IPS-15b (cell line): ENCODE measurements around the gene COMMD6.

Experiments used
- H3K27me3 ChIP-seq: one replicate; pipeline ENCODE4 v1.6.1; 2013; ENCODE audit warnings: low read length; ENCODE audit not compliant: control insufficient read depth, insufficient read depth
- H3K36me3 ChIP-seq: one replicate; pipeline ENCODE4 v1.6.1; 2013; ENCODE audit warnings: low read length; ENCODE audit not compliant: control insufficient read depth, insufficient read depth
- H3K4me1 ChIP-seq: one replicate; pipeline ENCODE4 v1.6.1; 2013; ENCODE audit warnings: mild to moderate bottlenecking, low read length; ENCODE audit not compliant: control insufficient read depth, insufficient read depth
- H3K4me3 ChIP-seq: one replicate; pipeline ENCODE4 v1.5.1; 2013; ENCODE audit warnings: low read depth, low read length
- H3K9ac ChIP-seq: one replicate; pipeline ENCODE4 v1.6.1; 2013; ENCODE audit warnings: low read depth, mild to moderate bottlenecking, low read length
- H3K9me3 ChIP-seq: one replicate; pipeline ENCODE4 v1.6.1; 2013; ENCODE audit warnings: mild to moderate bottlenecking, low read length; ENCODE audit not compliant: control insufficient read depth, insufficient read depth

The COMMD6 gene

DNA sequence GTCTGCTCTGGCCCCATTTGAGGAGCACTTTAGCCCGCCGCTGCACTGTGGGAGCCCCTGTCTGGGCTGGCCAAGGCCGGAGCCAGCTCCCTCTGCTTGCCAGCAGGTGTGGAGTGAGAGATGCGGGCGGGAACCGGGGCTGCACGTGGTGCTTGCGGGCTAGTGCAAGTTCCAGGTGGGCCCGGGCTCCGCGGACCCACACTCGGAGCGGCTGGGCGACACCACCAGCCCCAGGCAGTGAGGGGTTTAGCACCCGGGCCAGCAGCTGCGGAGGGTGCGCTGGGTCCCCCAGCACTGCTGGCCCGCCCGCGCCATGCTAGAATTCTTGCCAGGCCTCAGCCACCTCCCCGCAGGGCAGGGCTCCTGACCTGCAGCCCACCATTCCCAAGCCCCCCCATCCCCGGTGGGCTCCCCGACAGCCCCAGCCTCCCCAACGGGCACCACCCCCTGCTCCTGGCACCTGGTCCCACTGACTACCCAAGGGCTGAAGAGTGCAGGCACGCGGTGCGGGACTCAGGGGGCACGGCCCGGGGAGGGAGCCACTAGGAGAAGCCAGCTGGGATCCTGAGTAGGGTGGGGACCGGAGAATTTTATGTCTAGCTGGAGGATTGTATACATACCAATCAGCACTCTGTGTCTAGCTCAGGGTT, 19.1 kb downstream of the COMMD6 start:
- H3K4me1 ChIP-seq, result no peaks in the 10 kb centered on the region
- H3K9me3 ChIP-seq, result no peaks in the 10 kb centered on the region
- H3K36me3 ChIP-seq, result no peaks in the 10 kb centered on the region
- H3K4me3 ChIP-seq, result no peak overlapping the region
- no peaks in the 10 kb centered on the region for H3K27me3 ChIP-seq
- no peak overlapping the region for H3K9ac ChIP-seq

DNA sequence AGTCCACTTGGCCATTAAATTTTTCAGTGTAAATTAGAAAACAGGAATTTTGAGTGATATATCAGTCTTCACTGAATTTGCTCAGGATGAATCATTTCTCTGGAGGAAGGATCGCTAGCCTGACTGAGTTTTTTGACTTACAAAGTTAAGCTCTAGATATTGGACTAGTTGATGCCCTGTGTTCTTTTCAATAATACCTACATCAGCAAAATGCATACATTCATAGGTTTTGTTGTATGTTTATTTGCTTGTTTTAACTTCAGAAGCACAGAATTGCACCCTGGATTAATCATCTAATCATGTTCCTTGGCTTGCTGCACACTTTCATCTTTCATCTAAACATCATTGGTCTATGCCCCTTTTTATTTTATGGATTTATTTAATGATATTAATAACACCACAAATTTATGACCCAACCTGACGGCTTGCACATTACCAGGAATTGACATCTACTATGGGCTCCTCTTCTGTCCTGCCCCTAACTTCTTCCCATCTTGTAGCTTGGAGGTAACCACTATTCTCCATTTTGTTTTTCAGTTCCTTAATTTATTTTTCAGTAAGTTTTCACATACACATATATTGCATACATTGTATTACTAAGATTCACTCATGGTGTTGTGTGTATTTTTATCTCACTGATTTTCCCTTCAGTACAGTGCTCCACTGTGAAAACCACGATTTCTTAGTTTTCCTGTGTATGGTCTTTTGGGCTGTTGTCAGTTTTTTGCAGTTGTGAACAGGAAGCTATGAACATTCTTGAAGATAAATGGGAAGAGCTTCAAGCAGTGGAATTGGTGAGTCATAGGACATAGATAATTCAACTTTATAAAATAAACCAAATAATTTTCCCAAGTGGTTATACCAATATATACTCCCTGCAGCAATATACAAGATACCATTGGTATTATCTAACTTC, 23.3 kb downstream of the COMMD6 start:
- Histone ChIP-seq H3K9me3 (no peaks in the 10 kb centered on the region), H3K4me3 (no peak overlapping the region), H3K27me3 (no peaks in the 10 kb centered on the region), H3K4me1 (no peaks in the 10 kb centered on the region), H3K36me3 (no peaks in the 10 kb centered on the region), H3K9ac (no peak overlapping the region)

DNA sequence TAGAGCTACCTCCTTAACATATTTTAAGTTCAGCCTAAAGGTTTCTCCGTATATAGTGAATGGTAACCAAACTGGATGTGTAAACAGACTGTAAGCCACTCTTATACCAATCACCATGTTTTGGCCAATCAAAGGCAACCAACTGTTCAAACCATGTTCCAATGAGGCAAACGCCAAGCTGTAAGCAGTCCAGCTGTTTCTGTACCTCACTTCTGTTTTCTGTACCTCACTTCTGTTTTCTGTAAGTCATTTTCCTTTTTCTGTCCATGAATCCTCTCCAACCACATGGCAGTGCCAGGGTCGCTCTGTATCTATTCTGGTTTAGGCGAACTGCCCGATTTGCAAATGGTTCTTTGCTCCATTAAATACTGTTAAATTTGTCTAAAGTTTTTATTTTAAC, 24.4 kb downstream of the COMMD6 start:
- Histone ChIP-seq H3K4me3 (no peak overlapping the region), H3K9me3 (no peaks in the 10 kb centered on the region)

DNA sequence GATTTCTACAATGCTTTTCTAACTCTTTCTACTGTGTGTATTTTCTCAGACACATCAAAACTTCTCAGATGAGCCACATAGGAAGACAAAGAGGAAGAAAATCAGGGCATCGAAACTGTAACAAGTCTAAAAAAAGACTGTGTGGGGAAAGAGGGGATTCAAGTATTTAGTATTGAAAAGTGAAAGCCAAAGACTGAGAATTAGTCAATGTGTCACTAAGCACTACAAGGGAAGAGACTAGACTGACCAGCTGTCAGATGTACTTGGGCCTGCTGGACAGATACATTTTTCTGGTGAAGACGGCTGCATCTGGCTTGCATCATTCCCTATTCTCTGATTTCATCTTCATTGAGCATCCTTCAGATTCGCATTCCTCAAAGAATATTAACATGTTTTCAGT, 25.4 kb downstream of the COMMD6 start:
- no peak overlapping the region for H3K4me3 ChIP-seq
- no peaks in the 10 kb centered on the region for H3K9me3 ChIP-seq
- H3K36me3 ChIP-seq, result no peaks in the 10 kb centered on the region
- no peaks in the 10 kb centered on the region for H3K27me3 ChIP-seq
- H3K9ac ChIP-seq, result no peak overlapping the region
- H3K4me1 ChIP-seq, result no peaks in the 10 kb centered on the region

More for the DNA sequence above, 24.4 kb downstream of the COMMD6 start:
- Histone ChIP-seq H3K27me3 (no peaks in the 10 kb centered on the region), H3K36me3 (no peaks in the 10 kb centered on the region), H3K4me1 (no peaks in the 10 kb centered on the region), H3K9ac (no peak overlapping the region)

DNA sequence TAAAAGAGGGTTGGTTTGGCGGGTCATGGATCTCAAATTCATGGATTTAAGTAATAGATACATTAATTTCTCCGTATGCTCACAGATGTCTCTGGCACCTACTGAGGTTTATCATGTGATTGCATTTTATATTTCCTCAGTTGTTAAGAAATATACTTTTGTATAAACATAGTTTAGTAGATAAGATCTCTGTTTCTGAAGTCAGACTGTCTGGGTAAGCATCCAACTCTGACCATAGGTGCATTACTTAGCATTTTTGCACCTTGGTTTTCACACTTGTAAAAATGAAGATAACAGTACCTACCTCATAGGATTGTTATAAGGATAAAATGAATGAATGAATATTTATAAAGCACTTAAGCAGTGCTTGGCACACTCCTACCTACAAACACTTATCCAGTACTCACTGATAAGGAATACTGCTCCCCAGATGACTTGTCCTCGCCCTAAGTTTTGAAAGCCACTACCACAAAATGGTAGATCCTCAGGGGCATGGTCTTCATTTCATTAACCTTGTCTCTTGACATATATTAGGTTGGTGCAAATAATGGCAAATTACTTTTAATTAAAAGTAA, 26.5 kb downstream of the COMMD6 start:
- Histone ChIP-seq H3K36me3 (no peaks in the 10 kb centered on the region), H3K9ac (no peak overlapping the region), H3K27me3 (no peaks in the 10 kb centered on the region), H3K9me3 (no peaks in the 10 kb centered on the region), H3K4me3 (no peak overlapping the region), H3K4me1 (no peaks in the 10 kb centered on the region)

DNA sequence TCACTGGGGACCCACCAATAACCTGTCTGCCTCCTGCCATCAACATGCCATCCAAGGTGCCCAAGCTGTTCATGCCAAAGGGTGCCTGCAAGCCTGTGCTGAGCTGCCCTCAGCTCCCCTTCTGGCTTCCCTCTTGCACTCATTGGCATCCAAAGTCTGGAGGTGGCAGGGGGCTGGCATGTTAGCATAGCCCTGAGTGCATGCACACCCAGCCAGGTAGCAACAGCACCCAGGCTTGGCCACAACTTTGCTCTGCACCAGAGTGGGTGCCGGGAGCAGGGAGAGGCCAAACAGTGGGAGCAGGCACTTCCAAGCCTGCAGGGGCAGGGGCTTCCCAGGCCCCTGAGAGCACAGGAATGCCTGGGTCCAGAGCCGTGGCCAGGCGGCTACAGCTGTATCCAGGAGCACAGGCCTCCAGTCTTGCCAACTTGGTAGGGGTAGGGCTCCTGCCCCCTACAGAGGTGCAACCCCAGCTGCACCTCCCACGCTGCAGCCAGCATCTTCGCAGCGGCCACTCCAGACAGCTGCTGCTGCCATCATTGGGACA, 29.6 kb downstream of the COMMD6 start:
- no peaks in the 10 kb centered on the region for H3K9me3 ChIP-seq
- H3K36me3 ChIP-seq, result no peaks in the 10 kb centered on the region
- no peaks in the 10 kb centered on the region for H3K27me3 ChIP-seq
- no peak overlapping the region for H3K4me3 ChIP-seq
- no peaks in the 10 kb centered on the region for H3K4me1 ChIP-seq
- no peak overlapping the region for H3K9ac ChIP-seq

DNA sequence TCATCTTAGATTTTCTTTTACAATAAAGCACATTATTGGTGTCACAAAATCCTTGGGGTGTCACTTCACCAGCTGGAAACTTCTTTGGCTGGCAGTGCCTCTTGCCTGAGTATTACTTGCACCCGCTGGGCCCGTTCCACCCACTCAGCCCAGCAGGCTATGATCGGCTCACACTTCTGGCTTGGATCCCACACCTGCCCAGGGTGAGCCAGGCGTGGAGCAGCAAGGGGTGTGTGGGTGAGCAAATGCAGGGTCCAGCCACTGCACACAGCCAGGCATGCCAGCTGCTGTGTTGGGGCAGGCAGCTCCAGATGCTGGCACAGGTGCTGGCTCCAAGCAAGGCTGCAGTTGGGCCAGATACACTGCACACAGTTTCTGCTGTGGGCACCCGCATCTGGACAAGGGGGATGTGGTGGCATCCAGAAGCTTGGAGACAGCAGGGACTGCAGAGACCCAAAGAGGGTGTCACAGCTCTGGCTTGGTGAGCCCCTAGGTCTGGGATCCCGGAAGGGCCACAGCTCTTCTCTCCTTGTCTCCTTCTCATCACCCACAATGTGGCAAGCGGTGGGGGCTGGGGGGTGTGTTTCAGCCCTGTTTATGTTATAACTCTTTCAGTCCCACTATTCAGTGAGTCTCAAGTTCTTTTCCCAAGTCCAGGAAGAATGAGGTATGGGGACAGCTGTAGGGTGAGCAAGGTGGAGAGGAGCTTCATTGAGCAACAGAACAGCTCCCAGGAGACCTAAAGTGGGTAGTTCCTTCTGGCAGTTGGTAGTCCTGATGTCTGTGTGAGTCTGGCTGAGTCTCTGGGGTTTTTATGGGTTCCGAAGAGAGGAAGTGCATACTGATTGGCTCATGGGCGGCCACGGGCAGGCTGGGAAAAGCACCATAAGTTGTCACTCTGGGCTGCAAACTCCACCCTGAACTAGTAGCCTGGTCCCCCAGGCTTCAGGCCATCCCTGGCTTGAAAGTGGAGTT, 30.3 kb downstream of the COMMD6 start:
- no peaks in the 10 kb centered on the region for H3K4me1 ChIP-seq
- no peaks in the 10 kb centered on the region for H3K27me3 ChIP-seq
- H3K9ac ChIP-seq, result no peak overlapping the region
- no peak overlapping the region for H3K4me3 ChIP-seq
- no peaks in the 10 kb centered on the region for H3K9me3 ChIP-seq
- no peaks in the 10 kb centered on the region for H3K36me3 ChIP-seq

DNA sequence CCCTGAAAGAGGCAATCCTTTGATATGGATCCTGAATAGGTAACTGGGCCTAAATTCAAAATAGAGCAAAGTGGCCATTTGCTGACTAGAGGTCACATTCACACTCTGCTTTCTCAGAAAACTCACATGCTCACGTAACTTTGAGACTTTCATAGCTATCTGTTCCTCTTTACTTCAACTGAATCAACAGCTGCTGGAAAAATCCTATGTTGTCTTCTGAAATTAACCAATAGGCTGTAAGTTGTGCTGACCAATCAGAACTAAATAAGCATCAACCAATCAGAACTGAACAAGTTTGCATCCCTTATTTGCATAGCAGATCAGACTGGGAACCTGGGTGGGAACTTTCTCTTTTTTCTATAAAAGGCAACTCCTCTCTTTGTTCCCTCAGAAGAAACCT, 31.6 kb downstream of the COMMD6 start:
- Histone ChIP-seq H3K4me3 (no peak overlapping the region), H3K27me3 (no peaks in the 10 kb centered on the region), H3K9ac (no peak overlapping the region), H3K4me1 (no peaks in the 10 kb centered on the region), H3K36me3 (no peaks in the 10 kb centered on the region), H3K9me3 (no peaks in the 10 kb centered on the region)

DNA sequence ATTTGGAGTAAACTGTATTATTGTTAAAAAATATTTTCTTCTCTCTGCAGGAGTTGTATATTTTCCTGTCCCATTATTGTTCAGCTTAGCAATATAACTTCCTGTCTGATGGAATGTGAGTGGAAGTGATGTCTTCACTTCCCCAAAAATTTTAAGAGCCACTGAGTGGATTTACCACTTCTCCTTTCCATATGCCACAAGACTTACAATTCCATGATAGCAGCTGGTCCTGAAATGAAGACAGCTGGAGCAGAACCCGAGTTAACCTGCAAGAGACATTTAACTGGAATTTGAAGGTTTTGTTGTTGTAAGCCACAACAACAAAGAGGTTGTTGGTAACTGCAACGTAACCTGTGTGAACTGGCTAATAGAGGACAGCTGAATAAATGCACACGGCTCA, 32.3 kb downstream of the COMMD6 start:
- H3K9ac ChIP-seq, result no peak overlapping the region
- H3K36me3 ChIP-seq, result no peaks in the 10 kb centered on the region
- H3K27me3 ChIP-seq, result no peaks in the 10 kb centered on the region
- H3K4me3 ChIP-seq, result no peak overlapping the region
- H3K9me3 ChIP-seq, result no peaks in the 10 kb centered on the region
- no peaks in the 10 kb centered on the region for H3K4me1 ChIP-seq

DNA sequence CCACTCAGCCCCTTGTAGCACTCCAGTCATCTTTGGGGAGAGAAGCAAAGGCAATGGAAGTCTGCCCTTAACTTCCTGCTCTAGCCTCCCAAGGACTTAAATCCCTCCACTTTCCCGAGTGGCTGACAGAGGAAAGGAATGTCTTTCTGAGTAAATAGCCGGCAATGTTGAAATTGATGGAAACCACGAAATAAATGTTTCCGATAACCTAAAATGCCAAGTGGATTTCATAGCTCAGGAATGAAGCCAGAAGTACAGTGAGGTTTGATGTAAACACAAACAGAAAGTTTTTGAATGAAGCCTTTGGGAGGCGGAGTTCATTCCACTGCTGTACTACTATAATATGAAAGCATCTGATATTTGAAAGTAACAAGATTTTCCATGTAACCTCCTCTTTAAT, 41.7 kb downstream of the COMMD6 start:
- no peaks in the 10 kb centered on the region for H3K9me3 ChIP-seq
- H3K36me3 ChIP-seq, result no peaks in the 10 kb centered on the region
- no peaks in the 10 kb centered on the region for H3K4me1 ChIP-seq
- no peaks in the 10 kb centered on the region for H3K27me3 ChIP-seq
- H3K4me3 ChIP-seq, result no peak overlapping the region
- no peak overlapping the region for H3K9ac ChIP-seq

DNA sequence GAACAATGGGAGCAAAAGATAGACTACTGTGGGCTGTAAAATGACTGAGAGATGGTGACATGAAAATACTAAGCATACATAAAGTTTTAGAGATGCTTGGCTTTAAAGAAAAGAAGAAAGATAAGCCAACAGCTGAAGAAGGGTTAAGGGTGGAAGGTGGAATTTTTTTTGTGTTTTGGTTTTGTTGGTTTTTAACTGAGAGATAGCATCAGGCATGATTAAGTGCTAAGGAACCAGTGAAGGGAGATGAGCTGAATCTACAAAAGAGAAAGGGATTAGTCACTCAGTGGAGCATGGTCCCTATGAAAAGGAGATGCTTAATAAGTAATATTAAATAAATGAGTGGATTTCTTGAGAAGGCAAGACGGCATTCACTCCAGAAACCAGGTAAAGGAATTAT, 43.1 kb downstream of the COMMD6 start:
- H3K9me3 ChIP-seq, result no peaks in the 10 kb centered on the region
- H3K9ac ChIP-seq, result no peak overlapping the region
- no peaks in the 10 kb centered on the region for H3K27me3 ChIP-seq
- H3K4me1 ChIP-seq, result no peaks in the 10 kb centered on the region
- H3K36me3 ChIP-seq, result no peaks in the 10 kb centered on the region
- no peak overlapping the region for H3K4me3 ChIP-seq
